ENCODE measurements around the gene KRTAP5-1. TPM values are rescaled to one million over a fixed set of nuclear protein-coding genes. Genes with fewer than 3 reads are reported as not detected.
"Not testable (repeated sequence)": the region's sequence is repeated elsewhere in the genome, so short reads cannot be mapped to it uniquely, and the experiment has no call there.

Gene KRTAP5-1
- total RNA-seq, 1 donor from 2014 or later = not detected

DNA sequence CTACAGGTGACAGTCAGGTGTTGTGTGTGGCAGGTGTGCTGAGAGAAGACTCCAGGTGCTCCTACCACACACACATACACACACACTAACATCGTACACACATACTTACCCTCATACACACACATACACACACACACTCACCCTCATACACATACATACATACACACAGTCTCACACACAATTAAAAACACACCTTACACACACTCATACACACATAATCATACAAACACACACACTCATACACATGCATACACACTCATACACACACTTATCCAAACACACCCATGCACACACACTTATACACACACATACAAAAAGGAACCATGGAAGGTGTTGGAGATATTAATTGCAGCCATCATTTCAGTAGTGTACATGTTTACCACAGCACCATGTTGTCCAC, 18.5 kb upstream of the KRTAP5-1 start:
- no peak for DNase-seq (ENCODE audit: low read depth)

DNA sequence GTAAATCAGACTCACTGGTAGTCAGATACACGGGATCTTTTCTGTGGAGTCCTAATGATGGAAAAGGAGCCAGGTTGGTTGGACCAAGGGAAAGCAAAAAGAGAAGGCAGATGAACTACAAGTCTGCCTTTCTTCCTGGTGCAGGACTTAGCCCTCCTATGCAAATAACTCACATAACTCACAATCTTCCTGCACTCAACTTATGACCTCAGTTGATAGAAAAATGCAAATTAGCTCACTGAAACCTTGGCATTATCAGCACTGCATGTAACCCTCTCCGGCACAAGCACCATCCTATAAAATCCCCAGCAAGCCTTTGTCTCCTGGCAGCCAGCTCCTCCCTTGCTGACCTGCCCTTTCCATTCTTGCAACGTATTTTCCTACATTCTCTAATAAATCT, 16.6 kb upstream of the KRTAP5-1 start:
- not testable (repeated sequence) for DNase-seq (ENCODE audit: low read depth)

DNA sequence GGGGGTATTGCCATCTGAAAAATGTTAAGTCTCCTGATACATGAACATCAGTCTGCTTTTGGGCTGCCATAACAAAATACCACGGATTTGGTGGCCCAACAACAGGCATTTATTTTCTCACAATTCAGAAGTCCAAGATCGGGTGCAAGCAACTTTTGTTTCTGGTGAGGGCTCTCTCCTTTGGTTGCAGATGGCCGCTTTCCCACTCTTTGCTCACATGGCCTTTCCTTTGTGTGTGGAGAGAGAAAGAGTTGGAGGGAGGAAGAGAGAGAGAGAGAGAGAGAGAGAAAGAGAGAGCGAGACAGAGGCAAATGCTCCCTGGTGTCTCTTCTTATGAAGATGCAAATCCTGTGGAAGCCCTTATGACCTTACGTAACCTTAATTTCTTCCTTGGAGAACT, 15.5 kb upstream of the KRTAP5-1 start:
- DNase-seq (ENCODE audit: low read depth) = no peak

DNA sequence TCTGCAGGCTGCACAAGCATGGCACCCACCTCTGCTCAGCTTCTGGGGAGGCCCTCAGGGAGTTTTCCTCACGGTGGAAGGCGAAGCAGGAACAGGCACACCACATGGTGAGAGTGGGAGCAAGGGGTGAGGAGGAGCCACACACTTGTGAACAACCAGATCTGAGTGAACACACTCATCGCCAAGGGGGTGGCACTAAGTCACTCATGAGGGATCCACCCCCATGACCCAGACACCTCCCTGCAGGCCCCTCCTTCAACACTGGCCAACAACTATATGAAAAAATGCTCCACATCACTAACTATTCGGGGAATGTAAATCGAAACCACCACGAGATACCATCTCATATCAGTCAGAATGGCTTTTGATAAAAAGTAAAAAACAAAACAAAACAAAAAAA, 13.7 kb upstream of the KRTAP5-1 start:
- DNase-seq (ENCODE audit: low read depth) = no peak

DNA sequence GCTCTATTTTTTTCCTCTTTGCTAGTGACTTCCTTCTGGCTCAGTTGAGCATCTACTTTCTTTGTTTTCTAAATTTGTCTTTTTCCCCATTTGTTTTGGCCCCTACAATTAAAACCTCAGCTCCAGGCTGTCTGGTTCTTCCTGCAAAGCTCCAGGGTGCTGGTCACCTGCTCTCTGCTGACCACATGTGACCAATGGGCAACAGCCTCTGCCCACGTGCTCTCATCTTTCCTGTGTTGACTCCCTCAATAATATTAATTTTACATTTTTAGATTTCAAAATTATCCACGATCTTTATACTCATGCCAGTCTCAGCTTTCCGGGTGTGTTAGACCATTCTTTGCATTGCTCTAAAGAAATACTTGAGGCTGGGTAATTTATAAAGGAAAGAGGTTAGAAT, 13.3 kb upstream of the KRTAP5-1 start:
- not testable (repeated sequence) for DNase-seq (ENCODE audit: low read depth)

DNA sequence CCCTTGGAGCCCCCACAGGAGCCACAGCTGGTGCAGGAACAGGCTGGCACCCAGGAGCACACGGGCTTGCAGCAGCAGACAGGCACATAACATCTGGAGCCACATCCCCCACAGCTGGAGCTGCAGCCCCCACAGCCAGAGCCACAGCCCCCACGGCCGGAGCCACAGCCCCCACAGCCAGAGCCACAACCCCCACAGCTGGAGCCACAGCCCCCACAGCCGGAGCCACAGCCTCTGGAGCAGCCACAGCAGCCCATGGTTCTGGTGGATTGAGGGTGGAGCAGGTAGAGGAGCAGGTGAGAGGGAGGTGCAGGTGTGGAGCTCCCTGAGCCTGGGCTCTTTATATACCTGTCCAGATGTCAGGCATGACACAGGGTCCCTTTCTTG, 12.9 kb upstream of the KRTAP5-1 start, which contains the start of gene KRTAP5-2:
TSS of gene KRTAP5-2 (minus strand) at position 301 of the 387 bp plus-strand sequence. CDS start at position 257, 44 bp downstream.
- no peak for DNase-seq (ENCODE audit: low read depth)

DNA sequence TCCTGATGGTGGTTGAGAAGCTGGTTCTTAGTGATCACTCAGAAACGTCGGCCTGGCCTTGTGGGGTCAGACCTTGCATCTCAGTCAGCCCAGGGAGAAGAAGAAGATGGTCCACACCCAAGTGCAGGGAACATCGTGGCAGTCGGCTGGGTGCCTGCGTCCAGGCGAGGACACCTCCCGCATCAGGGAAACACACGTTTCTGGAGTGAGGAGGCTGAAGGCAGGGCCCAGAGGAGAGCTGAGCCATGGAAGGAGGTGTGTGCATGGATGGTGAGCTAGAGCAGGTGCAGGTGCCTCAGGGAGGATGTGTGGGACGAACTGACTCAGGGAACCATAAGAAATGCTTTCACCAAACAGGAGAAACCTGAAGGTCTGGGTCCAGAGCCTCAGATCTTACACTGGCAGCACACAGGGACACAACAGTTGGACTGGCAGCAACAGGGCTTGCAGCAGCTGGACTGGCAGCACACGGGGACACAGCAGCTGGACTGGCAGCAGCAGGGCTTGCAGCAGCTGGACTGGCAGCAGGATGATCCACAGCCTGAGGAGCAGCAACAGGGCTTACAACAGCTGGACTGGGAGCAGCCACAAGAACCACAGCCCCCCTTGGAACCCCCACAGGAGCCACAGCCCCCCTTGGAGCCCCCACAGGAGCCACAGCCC, 12.4 kb upstream of the KRTAP5-1 start:
- no peak for DNase-seq (ENCODE audit: low read depth)

DNA sequence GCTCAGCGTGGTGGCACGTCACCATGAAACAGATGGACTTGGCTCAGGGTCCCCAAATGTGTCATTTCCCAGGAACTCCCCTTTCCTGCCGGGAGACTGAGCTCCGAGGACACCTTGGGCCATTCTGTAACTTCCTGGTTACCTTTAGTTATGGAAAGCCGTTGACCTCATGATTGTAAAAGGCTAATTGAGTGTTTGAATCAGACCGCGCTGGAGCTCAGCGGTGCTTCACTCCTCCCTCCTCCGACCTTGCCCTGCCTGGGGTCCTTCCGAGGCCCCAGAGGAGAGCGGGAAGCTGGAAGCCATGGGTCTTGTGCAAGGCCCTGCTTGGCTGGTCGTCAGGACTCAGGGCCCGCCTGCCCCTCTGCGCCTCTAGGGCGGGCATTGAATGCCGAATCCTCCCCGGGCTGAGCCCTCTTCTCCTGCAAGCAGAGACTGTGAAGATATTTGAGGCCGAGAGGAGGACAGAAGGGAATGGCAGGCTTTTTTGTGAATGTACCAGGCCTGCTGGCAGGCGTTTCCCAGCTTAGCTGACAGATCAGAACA, 11.6 kb upstream of the KRTAP5-1 start:
- not testable (repeated sequence) for DNase-seq (ENCODE audit: low read depth)

DNA sequence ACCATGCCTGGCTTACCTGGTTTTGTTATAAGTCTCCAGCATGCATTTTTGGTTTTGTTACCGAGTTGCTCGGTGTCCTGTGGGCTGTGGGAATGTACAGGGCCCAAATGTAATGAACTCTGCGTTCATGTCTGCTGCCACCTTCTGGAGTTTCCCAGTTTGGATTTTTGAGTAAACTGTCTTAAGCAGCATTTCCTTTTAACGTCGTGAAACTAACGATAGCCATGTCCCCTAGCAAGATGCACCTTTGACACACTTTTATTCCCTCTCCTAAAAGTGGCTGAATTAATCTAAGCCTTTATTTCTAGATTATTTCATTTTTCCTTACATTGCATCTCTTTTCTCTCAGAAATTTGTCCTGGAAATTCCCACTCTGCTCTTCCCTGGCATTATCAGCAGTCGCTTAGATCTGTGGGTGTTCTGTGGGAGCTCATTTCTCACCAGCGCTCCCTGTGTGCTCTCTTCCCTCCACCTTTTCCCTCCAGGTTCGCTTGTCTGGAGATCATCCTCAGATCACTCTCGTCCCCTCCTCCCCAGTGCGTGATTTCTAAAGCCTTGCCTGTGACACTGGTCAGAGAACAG, 11.0 kb upstream of the KRTAP5-1 start:
- DNase-seq (ENCODE audit: low read depth) = not testable (repeated sequence)

DNA sequence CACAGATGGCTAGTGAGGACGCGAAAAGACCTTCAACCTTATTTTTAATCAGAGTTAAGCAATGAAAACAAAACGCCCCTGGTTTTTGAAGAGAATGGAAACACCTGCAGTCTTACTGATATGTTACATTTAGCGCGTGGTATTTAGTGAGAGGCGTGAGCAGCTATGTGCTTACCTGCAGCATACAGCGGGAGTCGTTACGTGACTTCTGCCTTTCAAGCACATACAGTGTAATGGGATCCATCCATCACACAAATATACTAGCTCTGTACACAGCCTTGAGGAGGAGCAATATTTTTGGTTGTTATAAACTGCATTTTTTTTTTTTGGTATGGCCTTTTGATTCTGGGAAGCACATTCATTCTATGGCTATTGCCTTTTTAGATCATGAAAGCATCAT, 7.5 kb upstream of the KRTAP5-1 start:
- no peak for DNase-seq (ENCODE audit: low read depth)

DNA sequence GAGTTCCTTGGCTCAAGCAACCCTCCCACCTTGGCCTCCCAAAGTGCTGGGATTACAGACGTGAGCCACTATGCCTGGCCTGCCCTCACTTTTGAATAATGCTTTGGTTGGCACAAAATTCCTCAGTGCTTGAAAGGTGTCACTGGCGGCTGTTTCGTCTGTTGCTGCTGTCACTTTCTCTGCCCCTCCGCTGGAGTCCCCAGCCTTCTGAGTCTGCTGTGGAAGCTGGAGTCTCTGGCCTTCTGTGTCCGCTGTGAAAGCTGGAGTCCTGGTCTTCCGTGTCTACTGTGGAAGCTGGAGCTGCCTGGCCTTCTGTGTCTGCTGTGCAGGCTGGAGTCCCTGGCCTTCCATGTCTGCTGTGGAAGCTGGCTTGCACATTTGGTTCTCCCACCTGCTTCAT, 4.9 kb upstream of the KRTAP5-1 start:
- DNase-seq (ENCODE audit: low read depth) = no peak

DNA sequence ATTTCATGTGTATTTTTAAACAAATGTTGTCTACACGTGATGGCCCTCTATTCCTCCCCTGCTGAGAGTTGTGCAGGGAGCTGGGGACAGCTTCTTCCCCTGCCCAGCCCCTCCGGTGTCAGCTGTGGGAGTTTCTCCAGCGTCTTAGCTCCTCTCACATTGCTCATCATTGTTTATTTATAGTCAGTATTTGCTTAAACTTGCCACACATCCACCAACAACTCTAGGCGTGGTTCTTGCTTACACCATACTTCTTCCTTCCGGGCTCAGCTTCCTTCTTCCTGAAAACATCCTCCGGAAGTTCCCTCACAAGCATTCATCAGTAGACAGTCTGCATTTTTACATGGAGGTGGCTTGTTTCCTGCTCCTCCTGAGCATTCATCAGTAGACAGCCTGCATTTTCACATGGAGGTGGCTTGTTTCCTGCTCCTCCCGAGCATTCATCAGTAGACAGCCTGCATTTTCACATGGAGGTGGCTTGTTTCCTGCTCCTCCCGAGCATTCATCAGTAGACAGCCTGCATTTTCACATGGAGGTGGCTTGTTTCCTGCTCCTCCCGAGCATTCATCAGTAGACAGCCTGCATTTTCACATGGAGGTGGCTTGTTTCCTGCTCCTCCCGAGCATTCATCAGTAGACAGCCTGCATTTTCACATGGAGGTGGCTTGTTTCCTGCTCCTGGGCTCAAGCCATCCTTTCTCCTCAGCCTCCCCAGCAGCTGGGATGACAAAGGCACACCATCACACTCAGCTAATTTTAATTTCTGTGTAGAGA, 4.3 kb upstream of the KRTAP5-1 start:
- peak; percentile 44 for DNase-seq (ENCODE audit: low read depth)

DNA sequence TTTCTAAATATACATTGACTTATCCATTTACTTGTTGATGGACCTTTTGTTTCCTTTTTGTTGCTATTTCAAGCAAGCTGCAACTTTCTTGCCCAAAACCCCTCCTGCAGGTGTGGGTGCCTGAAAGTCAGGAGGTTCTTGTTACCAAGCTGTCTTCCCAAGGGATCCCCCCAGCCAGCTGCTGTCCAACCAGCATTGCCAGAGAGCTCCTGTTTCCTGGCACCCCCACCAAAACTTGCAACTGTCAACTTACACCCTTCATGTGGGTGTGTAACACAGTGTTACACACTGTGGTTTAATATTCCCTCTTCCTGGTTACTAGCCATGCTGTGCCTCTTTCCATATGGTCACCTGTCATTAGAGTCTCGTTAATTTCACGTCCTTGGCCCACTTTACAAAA, 1.6 kb upstream of the KRTAP5-1 start:
- DNase-seq (ENCODE audit: low read depth) = peak; percentile 19

DNA sequence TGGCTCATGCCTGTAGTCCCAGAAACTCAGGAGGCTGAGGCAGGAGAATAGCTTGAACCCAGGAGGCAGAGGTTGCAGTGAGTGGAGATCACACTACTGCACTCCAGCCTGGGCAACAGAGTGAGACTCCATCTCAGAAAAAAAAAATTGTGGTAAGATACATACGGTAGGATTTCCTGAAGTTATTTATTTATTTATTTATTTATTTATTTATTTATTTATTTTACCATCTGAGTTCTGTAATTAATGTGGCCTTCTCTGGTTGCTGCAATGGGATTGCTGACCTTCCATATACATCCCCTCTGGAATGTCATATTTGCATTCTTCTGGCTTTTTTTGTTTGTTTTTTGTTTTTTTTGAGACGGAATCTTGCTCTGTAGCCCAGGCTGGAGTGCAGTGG, 2.2 kb downstream of the KRTAP5-1 start:
- not testable (repeated sequence) for DNase-seq (ENCODE audit: low read depth)

DNA sequence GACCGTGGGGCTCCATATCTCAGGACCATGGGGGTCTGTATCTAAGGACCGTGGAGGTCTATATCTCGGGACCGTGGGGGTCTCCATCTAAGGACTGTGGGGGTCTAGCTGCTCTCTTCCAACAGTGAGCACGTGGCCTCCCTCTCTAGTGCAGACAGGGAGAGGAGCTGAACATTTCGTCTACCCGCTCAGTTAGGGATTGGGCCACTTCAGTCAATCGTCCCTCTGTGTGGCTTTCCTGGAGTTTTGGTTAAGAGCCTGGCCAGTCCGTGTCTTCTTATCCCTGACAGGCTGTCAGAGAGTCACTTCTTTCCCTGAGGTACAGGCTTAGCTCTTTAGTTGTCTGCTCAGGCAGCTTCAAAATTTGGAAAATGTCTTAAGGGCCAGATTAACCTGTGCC, 3.1 kb downstream of the KRTAP5-1 start:
- no peak for DNase-seq (ENCODE audit: low read depth)

DNA sequence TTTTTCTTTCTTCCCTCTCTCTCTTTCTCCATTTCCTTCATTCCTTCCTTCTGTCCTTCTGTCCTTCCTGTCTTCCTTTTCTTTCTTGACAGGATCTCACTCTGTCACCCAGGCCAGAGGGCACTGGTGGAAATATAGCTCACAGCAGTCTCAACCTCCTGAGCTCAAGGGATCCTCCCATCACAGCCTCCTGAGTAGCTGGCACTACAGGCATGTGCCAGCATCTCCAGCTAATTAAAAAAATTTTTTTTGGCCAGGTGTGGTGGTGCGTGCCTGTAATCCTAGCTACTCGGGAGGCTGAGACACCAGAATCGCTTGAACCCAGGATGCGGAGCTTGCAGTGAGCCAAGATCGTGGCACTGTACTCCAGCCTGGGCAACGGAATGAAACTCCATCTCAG, 8.3 kb downstream of the KRTAP5-1 start:
- DNase-seq (ENCODE audit: low read depth) = no peak

DNA sequence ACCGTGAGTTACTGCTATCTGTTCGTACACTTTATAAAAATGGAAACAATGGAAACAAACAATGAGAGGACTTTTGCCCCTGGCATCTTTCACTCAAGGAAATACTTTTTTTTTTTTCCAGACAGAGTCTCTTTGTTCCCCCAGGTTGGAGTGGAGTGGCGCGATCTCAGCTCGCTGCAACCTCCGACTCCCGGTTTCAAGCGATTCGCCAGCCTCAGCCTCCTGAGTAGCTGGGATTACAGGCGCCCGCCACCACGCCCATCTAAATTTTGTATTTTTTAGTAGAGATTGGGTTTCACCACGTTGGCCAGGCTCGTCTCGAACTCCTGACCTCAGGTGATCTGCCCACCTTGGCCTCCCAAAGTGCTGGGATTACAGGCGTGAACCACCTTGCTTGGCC, 9.3 kb downstream of the KRTAP5-1 start:
- DNase-seq (ENCODE audit: low read depth) = not testable (repeated sequence)

DNA sequence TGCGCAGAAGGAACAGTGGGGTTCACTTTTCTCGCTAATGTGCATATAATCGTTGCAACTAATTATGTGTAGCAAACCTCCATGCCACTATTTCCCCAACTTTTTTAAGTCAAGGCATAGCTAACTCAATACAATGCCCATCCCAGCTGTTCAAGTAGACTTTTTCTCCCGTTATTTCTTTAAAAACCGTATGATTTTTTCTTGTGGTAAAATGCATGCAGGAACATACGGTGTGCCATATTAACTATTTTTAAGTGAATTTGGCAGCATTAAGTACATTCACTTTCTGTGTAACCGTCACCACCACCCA, 10.2 kb downstream of the KRTAP5-1 start:
- DNase-seq (ENCODE audit: low read depth) = no peak

DNA sequence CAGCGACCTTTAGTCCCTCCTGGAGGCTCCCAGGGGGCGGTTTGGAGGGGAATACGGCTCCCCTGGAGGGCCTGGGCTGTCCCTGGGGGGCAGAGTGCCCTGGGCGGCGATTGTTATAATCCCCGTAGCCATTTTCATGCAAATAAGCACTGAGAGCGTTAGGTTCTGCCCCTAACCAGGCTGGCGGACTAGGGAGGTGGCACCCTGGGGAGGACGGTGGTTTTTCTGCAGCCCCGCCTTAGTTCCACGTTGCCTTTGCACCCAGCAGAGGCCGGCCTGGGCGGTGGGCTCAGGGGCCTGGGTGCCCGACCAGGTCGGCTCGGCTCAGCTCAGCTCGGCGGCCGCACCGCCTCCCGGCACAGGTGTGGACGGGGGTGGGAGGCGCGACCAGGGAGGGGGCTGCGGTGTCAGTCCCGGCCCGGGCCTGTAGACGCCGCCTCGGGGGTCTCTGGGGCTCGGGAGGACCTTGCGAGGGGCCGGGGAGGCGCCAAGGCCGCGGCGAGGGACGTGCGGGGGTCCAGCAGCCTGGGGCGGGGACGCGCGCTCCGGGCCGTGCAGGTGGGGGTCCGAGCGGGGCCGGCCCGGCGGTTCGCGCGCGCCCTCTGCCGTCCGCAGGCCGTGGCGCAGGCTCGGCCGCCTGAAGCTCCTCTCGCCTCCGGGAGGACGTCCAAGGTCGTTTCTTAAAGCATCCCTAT, 10.7 kb downstream of the KRTAP5-1 start:
- peak; percentile 35 for DNase-seq (ENCODE audit: low read depth)

DNA sequence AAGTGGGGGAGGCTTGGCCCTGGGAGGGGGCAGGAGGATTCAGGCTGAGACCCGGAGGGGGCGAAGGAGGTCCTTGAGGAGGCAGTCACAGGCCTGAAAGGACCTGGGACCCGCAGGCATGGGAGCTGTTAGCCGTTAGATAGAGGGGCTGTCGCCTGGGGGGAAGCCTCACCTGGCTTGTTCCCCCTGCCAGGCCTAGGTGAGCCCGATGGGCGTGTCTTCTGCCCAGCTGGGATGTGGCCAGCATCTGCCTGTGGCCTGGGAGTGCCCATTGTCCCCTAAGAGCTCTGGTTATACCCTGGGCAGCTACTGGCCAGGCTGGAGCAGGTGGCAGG, 11.2 kb downstream of the KRTAP5-1 start:
- no peak for DNase-seq (ENCODE audit: low read depth)

DNA sequence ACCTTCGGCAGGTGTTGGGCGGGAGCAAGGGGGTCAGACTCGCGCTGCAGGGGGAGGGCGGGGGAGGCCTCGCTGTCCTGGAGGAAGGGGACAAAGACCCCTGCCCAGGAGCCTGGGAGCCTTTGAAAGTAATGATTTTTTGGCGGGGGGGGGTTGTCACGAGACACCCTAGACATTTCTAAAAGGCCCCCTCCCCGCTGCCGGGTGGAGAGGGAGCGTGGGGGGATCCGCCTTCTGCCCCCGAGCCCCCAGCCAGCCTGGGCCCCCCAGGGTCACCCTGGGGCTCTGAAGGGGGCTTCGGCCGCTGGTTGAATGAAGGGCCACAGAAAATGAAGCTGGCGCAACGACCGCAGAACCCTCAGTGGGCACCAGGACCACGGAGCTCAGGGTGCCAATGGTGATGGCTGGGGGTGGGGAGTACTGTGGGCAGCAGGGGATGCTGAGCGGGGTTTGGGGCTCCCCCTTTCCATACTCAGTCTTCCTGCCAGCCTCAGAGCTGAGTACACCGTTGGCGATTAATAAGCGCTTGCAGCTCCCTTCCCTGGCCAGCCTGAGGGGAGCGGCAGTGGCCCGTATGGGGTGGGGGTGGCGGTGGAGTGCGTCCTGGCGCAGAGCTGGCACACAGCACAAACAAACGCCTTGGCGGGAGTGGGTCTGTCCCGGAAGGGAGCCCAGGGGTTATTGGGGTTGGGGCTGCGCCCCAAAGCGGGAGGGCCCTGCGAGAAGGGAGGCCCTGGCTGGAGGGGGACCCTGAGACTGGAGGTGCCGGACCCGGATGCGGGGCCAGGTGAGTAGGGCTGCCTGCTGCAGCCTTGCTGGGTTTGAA, 11.8 kb downstream of the KRTAP5-1 start:
- DNase-seq (ENCODE audit: low read depth) = no peak
